ENCODE results near the gene AGAP1. TPM values are rescaled to one million over a fixed set of nuclear protein-coding genes. Genes with fewer than 3 reads are reported as not detected.

AGAP1 gene
- total RNA-seq, 1 donor from 2014 or later = 33.4 TPM

GRCh38 chr2:235784788-235785187, 290.9 kb downstream of the AGAP1 start:
- no peaks in the 10 kb centered on the region for H3K27me3 ChIP-seq
- H3K36me3 ChIP-seq = no peaks in the 10 kb centered on the region
- intact Hi-C loops (cut with DNase I) = no loop called here
- H3K27ac ChIP-seq = no peak overlapping the region
- no peak for ATAC-seq
- no peak for TF ChIP-seq CTCF (IDR thresholded peaks at IDR 0.05)
- H3K4me3 ChIP-seq = no peak overlapping the region
- no peaks in the 10 kb centered on the region for H3K4me1 ChIP-seq
- no peak for DNase-seq
- H3K9me3 ChIP-seq = no peaks in the 10 kb centered on the region

GRCh38 chr2:235789552-235789951, 295.7 kb downstream of the AGAP1 start:
- DNase-seq = no peak
- TF ChIP-seq CTCF (IDR thresholded peaks at IDR 0.05) = no peak
- no peak overlapping the region for H3K27ac ChIP-seq
- no peaks in the 10 kb centered on the region for H3K9me3 ChIP-seq
- ATAC-seq = no peak
- H3K27me3 ChIP-seq = no peaks in the 10 kb centered on the region
- H3K4me1 ChIP-seq = no peaks in the 10 kb centered on the region
- no peak overlapping the region for H3K4me3 ChIP-seq
- intact Hi-C loops (cut with DNase I) = no loop called here
- no peaks in the 10 kb centered on the region for H3K36me3 ChIP-seq

GRCh38 chr2:235793163-235793752, 299.4 kb downstream of the AGAP1 start:
- no peak for TF ChIP-seq CTCF (IDR thresholded peaks at IDR 0.05)
- DNase-seq (no peak), ATAC-seq (no peak)
- intact Hi-C loops (cut with DNase I) = no loop called here
- H3K4me3 ChIP-seq = no peak overlapping the region
- H3K36me3 ChIP-seq = peaks cover 9% of the 10 kb centered on the region
- H3K4me1 ChIP-seq = no peaks in the 10 kb centered on the region
- no peaks in the 10 kb centered on the region for H3K9me3 ChIP-seq
- no peaks in the 10 kb centered on the region for H3K27me3 ChIP-seq
- H3K27ac ChIP-seq = no peak overlapping the region

GRCh38 chr2:235799281-235799680, 305.4 kb downstream of the AGAP1 start:
- ATAC-seq (no peak), DNase-seq (no peak)
- H3K36me3 ChIP-seq = peaks cover 34% of the 10 kb centered on the region
- no peaks in the 10 kb centered on the region for H3K9me3 ChIP-seq
- H3K27me3 ChIP-seq = no peaks in the 10 kb centered on the region
- intact Hi-C loops (cut with DNase I) = no loop called here
- H3K4me1 ChIP-seq = no peaks in the 10 kb centered on the region
- no peak overlapping the region for H3K27ac ChIP-seq
- no peak overlapping the region for H3K4me3 ChIP-seq
- TF ChIP-seq CTCF (IDR thresholded peaks at IDR 0.05) = no peak

- Histone ChIP-seq H3K4me1 (no peaks in the 10 kb centered on the region), H3K27ac (no peak overlapping the region), H3K4me3 (no peak overlapping the region), H3K27me3 (no peaks in the 10 kb centered on the region), H3K36me3 (peaks cover 37% of the 10 kb centered on the region), H3K9me3 (no peaks in the 10 kb centered on the region)
- TF ChIP-seq CTCF (IDR thresholded peaks at IDR 0.05) = no peak
- intact Hi-C loops (cut with DNase I) = no loop called here
- no peak for ATAC-seq
- no peak for DNase-seq
Measured at GRCh38 chr2:235802542-235802941, 308.7 kb downstream of the AGAP1 start.

- no peak overlapping the region for H3K27ac ChIP-seq
- H3K4me1 ChIP-seq = no peaks in the 10 kb centered on the region
- H3K4me3 ChIP-seq = no peak overlapping the region
- no peak for ATAC-seq
- peaks cover 37% of the 10 kb centered on the region for H3K36me3 ChIP-seq
- no peaks in the 10 kb centered on the region for H3K27me3 ChIP-seq
- no peak for DNase-seq
- no peaks in the 10 kb centered on the region for H3K9me3 ChIP-seq
- intact Hi-C loops (cut with DNase I) = no loop called here
- no peak for TF ChIP-seq CTCF (IDR thresholded peaks at IDR 0.05)
Measured at GRCh38 chr2:235803028-235803427, 309.2 kb downstream of the AGAP1 start.
